Keratinocyte (primary cell): ENCODE measurements around the gene RNF157. TPM values are rescaled to one million over a fixed set of nuclear protein-coding genes. Genes with fewer than 3 reads are reported as not detected.

Experiments
- DNase-seq: peaks from one replicate; pipeline ENCODE4 v3.0.0-alpha.2; 2011; ENCODE audit warnings: low read depth, missing footprints, low spot score
- FAIRE-seq: peaks from 2 replicates; lab custom pipeline; 2011; peaks lifted over from hg19 to GRCh38; lab: Jason Lieb, UNC
- H2AFZ ChIP-seq: 2 replicates; pipeline ENCODE4 v1.6.0; 2012; ENCODE audit warnings: low read length, control low read depth, inconsistent platforms; ENCODE audit not compliant: control insufficient read depth
- H3K27ac ChIP-seq: 2 replicates; pipeline ENCODE4 v1.5.1; 2011; ENCODE audit warnings: low read length; ENCODE audit not compliant: control insufficient read depth, insufficient read depth
- H3K27me3 ChIP-seq: 3 replicates; pipeline ENCODE4 v1.6.0; 2011; ENCODE audit warnings: low read length; ENCODE audit not compliant: control insufficient read depth, insufficient read depth; ENCODE audit errors: extremely low read depth
- H3K36me3 ChIP-seq, 2 experiments: 2 replicates in 1 of 2; 3 replicates in 1 of 2; pipeline ENCODE4 v1.5.1; 2011; ENCODE audit warnings: low read length in 2 of 2, mild to moderate bottlenecking in 1 of 2; ENCODE audit not compliant: control insufficient read depth in 2 of 2, insufficient read depth in 2 of 2; ENCODE audit errors: extremely low read depth in 1 of 2
- H3K4me1 ChIP-seq: 3 replicates; pipeline ENCODE4 v1.5.1; 2011; ENCODE audit warnings: low read length; ENCODE audit not compliant: control insufficient read depth, insufficient read depth; ENCODE audit errors: extremely low read depth
- H3K4me2 ChIP-seq: 3 replicates; pipeline ENCODE4 v1.6.0; 2011; ENCODE audit warnings: low read depth, low read length; ENCODE audit not compliant: control insufficient read depth, insufficient read depth; ENCODE audit errors: extremely low read depth
- H3K4me3 ChIP-seq, 3 experiments: fragments of 200-600 bp in 1 of 3; sonication (generic) in 1 of 3; 2 replicates in 2 of 3; 3 replicates in 1 of 3; pipeline ENCODE4 v1.5.1; 2011 to 2016; ENCODE audit warnings: low read length in 3 of 3, mild to moderate bottlenecking in 3 of 3, control low read depth in 2 of 3, inconsistent platforms in 1 of 3, low read depth in 1 of 3, mixed read lengths in 1 of 3, mixed run types in 1 of 3, moderate library complexity in 1 of 3; ENCODE audit not compliant: control insufficient read depth in 2 of 3, insufficient read depth in 2 of 3; ENCODE audit errors: extremely low read depth in 1 of 3
- H3K79me2 ChIP-seq: 2 replicates; pipeline ENCODE4 v1.6.0; 2012; ENCODE audit warnings: low read length; ENCODE audit not compliant: control insufficient read depth, insufficient read depth
- H3K9ac ChIP-seq: 3 replicates; pipeline ENCODE4 v1.6.0; 2011; ENCODE audit warnings: low read length; ENCODE audit not compliant: control insufficient read depth, insufficient read depth; ENCODE audit errors: extremely low read depth
- H3K9me1 ChIP-seq: 3 replicates; pipeline ENCODE4 v1.6.0; 2011; ENCODE audit warnings: low read length; ENCODE audit not compliant: control insufficient read depth, insufficient read depth; ENCODE audit errors: extremely low read depth
- H3K9me3 ChIP-seq: 2 replicates; pipeline ENCODE4 v1.5.1; 2012; ENCODE audit warnings: low read depth, low read length; ENCODE audit not compliant: control insufficient read depth
- H4K20me1 ChIP-seq: 3 replicates; pipeline ENCODE4 v1.6.0; 2011; ENCODE audit warnings: low read length; ENCODE audit not compliant: control insufficient read depth, insufficient read depth; ENCODE audit errors: extremely low read depth
- EZH2 ChIP-seq: IDR thresholded peaks from one replicate; pipeline ENCODE4 v1.6.1; 2012; ENCODE audit warnings: inconsistent platforms, mild to moderate bottlenecking, low read length, moderate library complexity
- dilution Hi-C: fragments of 300-500 bp; cut with MboI; formaldehyde crosslinking; loops from one replicate; pipeline ENCODE4 v1.7.0; 2020; ENCODE audit warnings: low sequenced_read_pairs; ENCODE audit not compliant: extremely low pct_ligation_motif_present
- polyA plus RNA-seq, 5 experiments: library from polyadenylated mRNA; depleted of rRNA in 3 of 5; stranded (reverse) in 3 of 5; stranded (forward) in 1 of 5; unstranded in 1 of 5; fragments of >200 nt; gene quantifications; 1 replicate in 1 of 5; 2 replicates in 3 of 5; 3 replicates in 1 of 5; pipeline versions ENCODE4 v1.2.1 to v1.2.3, GENCODE V29; 2011 to 2012; ENCODE audit warnings: missing spikeins in 2 of 5, low read depth in 1 of 5, low replicate concordance in 1 of 5
- TF ChIP-seq, protein P1 (sequence below), 3 experiments: IDR thresholded peaks in 1 of 3; conservative IDR thresholded peaks in 1 of 3; optimal IDR thresholded peaks in 1 of 3; 2 replicates in 2 of 3; 3 replicates in 1 of 3; pipeline versions ENCODE3 to v1.5.1; 2011; ENCODE audit warnings: low read length in 3 of 3, mild to moderate bottlenecking in 3 of 3, moderate library complexity in 2 of 3, control low read depth in 1 of 3, inconsistent platforms in 1 of 3; ENCODE audit not compliant: insufficient read depth in 2 of 3; ENCODE audit errors: extremely low read depth in 1 of 3

RNF157 gene
- polyA plus RNA-seq, 1 donor (not counting 4 experiments of a cell fraction or from before 2014, with no cell fraction given), result not detected

DNA sequence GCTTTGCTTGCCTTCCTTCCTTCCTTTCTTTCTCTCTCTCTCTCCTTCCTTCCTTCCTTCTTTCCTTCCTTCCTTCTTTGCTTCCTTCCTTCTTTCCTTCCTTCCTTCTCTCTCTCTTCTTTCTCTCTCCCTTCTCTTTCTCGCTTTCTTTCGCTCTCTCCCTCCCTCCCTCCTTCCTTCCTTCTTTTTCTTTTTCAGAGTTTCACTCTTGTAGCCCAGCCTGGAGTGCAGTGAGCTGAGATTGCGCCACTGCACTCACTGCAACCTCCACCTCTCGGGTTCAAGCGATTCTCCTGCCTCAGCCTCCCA, 117.1 kb downstream of the RNF157 start:
- H3K27me3 ChIP-seq, result peaks cover 5% of the 10 kb centered on the region
- no peak overlapping the region for H3K27ac ChIP-seq

DNA sequence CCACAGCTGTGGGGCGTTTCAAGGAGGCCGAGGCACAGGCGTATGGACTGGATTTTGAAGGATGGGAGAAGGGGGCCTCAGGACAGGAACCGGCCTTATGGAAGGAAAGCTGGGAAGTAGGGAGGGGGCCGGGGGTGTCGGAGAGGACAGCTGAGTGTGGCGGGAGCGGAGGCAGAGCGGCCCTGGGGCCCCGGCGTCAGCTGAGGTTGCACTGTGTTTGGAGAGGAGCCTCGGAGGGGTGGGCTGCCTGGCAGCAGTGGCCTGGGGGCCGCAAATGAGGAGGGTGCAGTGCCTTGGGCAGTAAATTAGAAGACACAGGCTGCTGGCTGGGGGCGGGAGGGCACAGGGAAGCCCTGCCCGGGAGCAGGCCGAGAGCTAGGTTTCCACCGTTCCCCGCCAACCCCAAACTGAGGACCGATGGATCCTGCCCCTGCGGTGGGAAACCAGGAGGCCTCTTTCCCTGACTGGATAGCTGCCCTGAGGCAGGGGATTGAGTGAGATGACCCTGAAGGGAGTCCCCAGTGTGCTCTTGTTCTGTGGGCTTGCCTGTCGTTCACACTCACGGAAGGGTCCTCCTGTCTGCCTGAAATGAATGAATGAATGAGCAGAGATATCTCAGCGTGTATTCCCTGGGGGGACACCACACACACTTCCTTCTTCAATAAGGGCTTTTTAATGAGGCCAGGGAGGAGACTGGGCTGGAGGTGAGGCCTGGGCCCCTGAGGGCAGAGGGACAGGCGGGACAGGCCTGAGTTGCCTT, 117.7 kb downstream of the RNF157 start:
- no peak overlapping the region for H3K4me3 ChIP-seq
- FAIRE-seq (no peak), DNase-seq (no peak)
- H3K79me2 ChIP-seq, result no peaks in the 10 kb centered on the region
- H3K36me3 ChIP-seq, result no peaks in the 10 kb centered on the region
- H3K27me3 ChIP-seq, result peaks cover 5% of the 10 kb centered on the region
- no peaks in the 10 kb centered on the region for H3K9me1 ChIP-seq
- H3K27ac ChIP-seq, result no peak overlapping the region
- no peak overlapping the region for H3K4me2 ChIP-seq
- peaks cover 3% of the 10 kb centered on the region for H3K4me1 ChIP-seq
- H3K9ac ChIP-seq, result no peak overlapping the region
- no peaks in the 10 kb centered on the region for H4K20me1 ChIP-seq
- TF ChIP-seq, protein P1, sequence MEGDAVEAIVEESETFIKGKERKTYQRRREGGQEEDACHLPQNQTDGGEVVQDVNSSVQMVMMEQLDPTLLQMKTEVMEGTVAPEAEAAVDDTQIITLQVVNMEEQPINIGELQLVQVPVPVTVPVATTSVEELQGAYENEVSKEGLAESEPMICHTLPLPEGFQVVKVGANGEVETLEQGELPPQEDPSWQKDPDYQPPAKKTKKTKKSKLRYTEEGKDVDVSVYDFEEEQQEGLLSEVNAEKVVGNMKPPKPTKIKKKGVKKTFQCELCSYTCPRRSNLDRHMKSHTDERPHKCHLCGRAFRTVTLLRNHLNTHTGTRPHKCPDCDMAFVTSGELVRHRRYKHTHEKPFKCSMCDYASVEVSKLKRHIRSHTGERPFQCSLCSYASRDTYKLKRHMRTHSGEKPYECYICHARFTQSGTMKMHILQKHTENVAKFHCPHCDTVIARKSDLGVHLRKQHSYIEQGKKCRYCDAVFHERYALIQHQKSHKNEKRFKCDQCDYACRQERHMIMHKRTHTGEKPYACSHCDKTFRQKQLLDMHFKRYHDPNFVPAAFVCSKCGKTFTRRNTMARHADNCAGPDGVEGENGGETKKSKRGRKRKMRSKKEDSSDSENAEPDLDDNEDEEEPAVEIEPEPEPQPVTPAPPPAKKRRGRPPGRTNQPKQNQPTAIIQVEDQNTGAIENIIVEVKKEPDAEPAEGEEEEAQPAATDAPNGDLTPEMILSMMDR (optimal IDR thresholded peaks at IDR 0.05 in 1 of 3, IDR thresholded peaks at IDR 0.05 in 1 of 3, conservative IDR thresholded peaks at IDR 0.05 in 1 of 3; ENCODE audit: extremely low read depth in 1 of 3, insufficient read depth in 2 of 3, low read length in 3 of 3), result no peak
- TF ChIP-seq EZH2, result no peak
- dilution Hi-C loops, result no loop called here
- no peaks in the 10 kb centered on the region for H3K9me3 ChIP-seq
- no peak overlapping the region for H2AFZ ChIP-seq

More for the DNA sequence above, 117.1 kb downstream of the RNF157 start:
- TF ChIP-seq EZH2, result no peak
- TF ChIP-seq, protein P1 (optimal IDR thresholded peaks at IDR 0.05 in 1 of 3, IDR thresholded peaks at IDR 0.05 in 1 of 3, conservative IDR thresholded peaks at IDR 0.05 in 1 of 3; ENCODE audit: extremely low read depth in 1 of 3, insufficient read depth in 2 of 3, low read length in 3 of 3), result no peak
- Histone ChIP-seq H3K4me1 (peaks cover 3% of the 10 kb centered on the region), H3K9me1 (no peaks in the 10 kb centered on the region), H2AFZ (no peak overlapping the region), H3K36me3 (no peaks in the 10 kb centered on the region), H3K79me2 (no peaks in the 10 kb centered on the region), H3K4me3 (no peak overlapping the region), H3K9me3 (no peaks in the 10 kb centered on the region), H3K9ac (no peak overlapping the region), H4K20me1 (no peaks in the 10 kb centered on the region), H3K4me2 (no peak overlapping the region)
- FAIRE-seq (no peak), DNase-seq (no peak)
- dilution Hi-C loops, result no loop called here
